ENCODE results near the gene TTBK2. TPM values are rescaled to one million over a fixed set of nuclear protein-coding genes. Genes with fewer than 3 reads are reported as not detected.

TTBK2 gene
- total RNA-seq, 1 experiment from 2014 or later, result 10.6 TPM

- Histone ChIP-seq H3K4me2 (ENCODE audit: insufficient read depth, insufficient read length, low read length) (no peak overlapping the region), H3K27me3 (ENCODE audit: insufficient read depth, low read length) (no peaks in the 10 kb centered on the region), H2BK120ac (ENCODE audit: low read depth, low read length, poor library complexity, severe bottlenecking) (no peak overlapping the region), H3K4me1 (ENCODE audit: insufficient read depth, low read length) (no peaks in the 10 kb centered on the region; the same call in 1 of the 2 replicates), H2BK20ac (ENCODE audit: low read depth, low read length, poor library complexity, severe bottlenecking) (no peak overlapping the region), H4K5ac (ENCODE audit: insufficient read length, low read depth, low read length) (no peak overlapping the region), H3T11ph (ENCODE audit: low read length) (no peak overlapping the region), H3K23me2 (ENCODE audit: insufficient read length, low read depth, low read length, poor library complexity, severe bottlenecking) (no peaks in the 10 kb centered on the region), H3K56ac (ENCODE audit: insufficient read length, low read depth, low read length) (no peak overlapping the region), H3K14ac (ENCODE audit: insufficient read depth, low read length) (no peak overlapping the region), H3K79me2 (ENCODE audit: insufficient read depth, low read length) (no peaks in the 10 kb centered on the region), H2BK5ac (ENCODE audit: insufficient read length, low read length) (no peak overlapping the region), H2AK5ac (ENCODE audit: insufficient read length, low read length) (no peak overlapping the region), H3K79me1 (ENCODE audit: insufficient read depth, low read depth, low read length, poor library complexity, severe bottlenecking) (no peaks in the 10 kb centered on the region), H3K23ac (ENCODE audit: insufficient read length, low read depth, low read length) (no peak overlapping the region), H4K8ac (replicated peaks; ENCODE audit: insufficient read length, low read depth, low read length) (no peak overlapping the region), H3K27ac (ENCODE audit: insufficient read length, low read depth, low read length) (no peak overlapping the region), H4K20me1 (ENCODE audit: control insufficient read depth, insufficient read depth, insufficient read length) (no peaks in the 10 kb centered on the region), H4K91ac (ENCODE audit: insufficient read length, low read depth, low read length) (no peak overlapping the region), H3K4ac (ENCODE audit: low read depth, low read length) (no peak overlapping the region), H3K9ac (ENCODE audit: extremely low read depth, insufficient read length, low read length) (no peak overlapping the region), H2BK12ac (ENCODE audit: insufficient read length, low read depth, low read length) (no peak overlapping the region), H2AFZ (ENCODE audit: low read length) (no peak overlapping the region), H3K18ac (ENCODE audit: insufficient read length, low read depth, low read length) (no peak overlapping the region), H2BK15ac (ENCODE audit: low read depth, low read length) (no peak overlapping the region), H3K9me3 (ENCODE audit: control insufficient read depth, low read depth, low read length) (no peaks in the 10 kb centered on the region)
- Mint-ChIP-seq H3K27ac (no peak overlapping the region), H3K4me3 (no peak overlapping the region), H3K36me3 (ENCODE audit: insufficient read depth in 1 of 3, low read depth in 3 of 3) (peaks cover 5 to 14% (median 5%) of the 10 kb centered on the region in 3 experiments), H3K4me1 (peaks cover 4 to 8% of the 10 kb centered on the region in 2 experiments), H3K9me3 (peaks cover 4 to 8% of the 10 kb centered on the region in 2 experiments), H3K27me3 (ENCODE audit: low read depth) (no peaks in the 10 kb centered on the region)
- TF ChIP-seq CTCF (conservative IDR thresholded peaks at IDR 0.05), result no peak
- no peak for DNase-seq
- WGBS (ENCODE audit: extremely low coverage, insufficient read length, low lambda C conversion rate), result no CpG with 5 or more reads among the region's 5 CpGs
These were observed 75.0 kb downstream of the TTBK2 start for GRCh38 chr15:42845581-42845980.

Measured in H9 (cell line).